ENCODE data around the gene TAF11L2.
A peak's percentile ranks its signal among the peaks of the same experiment; 100 is the strongest.
"Not testable (repeated sequence)": the region's sequence is repeated elsewhere in the genome, so short reads cannot be mapped to it uniquely, and the experiment has no call there.

Gene TAF11L2

DNA sequence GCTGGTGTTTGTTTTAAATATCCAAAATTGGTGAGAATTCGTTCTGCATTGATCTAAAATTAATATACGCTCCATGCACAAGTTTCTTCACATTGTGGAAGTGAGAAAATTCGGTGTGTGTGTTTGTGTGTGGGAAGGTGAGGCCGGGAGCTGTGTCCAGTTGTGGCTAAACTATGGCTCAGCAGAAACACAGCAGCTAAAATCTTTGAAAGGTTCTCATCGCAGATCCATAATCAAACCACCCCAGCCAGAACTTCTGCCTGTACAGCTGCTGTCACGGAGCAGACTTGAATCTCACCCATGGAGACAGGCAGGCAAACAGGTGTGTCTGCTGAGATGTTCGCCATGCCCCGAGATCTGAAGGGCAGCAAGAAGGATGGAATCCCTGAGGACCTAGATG lies at the start of gene TAF11L2:
TAF11L2 (plus strand) TSS at position 301 of the 400 bp plus-strand sequence.
- not testable (repeated sequence) for DNase-seq

GRCh38 chr5:17448877-17449276 lies 49.2 kb upstream of the TAF11L2 start:
- DNase-seq: no peak

DNA sequence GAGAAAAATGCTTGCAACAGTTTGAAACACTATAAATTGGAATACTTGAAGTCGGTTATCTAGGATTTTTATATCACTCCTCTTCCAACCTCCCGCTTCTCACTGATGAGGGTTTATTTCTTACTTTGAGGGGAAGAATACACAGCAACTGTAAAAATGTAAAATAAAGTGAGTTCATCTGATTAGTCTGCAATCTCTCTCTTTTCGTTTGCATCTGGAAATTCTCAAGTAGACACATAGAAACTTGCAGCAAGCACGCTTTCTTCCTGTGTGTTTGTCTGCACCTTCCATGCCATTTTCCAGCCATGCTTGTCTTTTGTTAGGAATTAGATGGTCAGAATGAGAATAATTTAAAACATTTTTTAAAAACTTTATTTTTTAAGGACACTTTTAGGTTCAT lies 45.1 kb upstream of the TAF11L2 start:
- DNase-seq: no peak

DNA sequence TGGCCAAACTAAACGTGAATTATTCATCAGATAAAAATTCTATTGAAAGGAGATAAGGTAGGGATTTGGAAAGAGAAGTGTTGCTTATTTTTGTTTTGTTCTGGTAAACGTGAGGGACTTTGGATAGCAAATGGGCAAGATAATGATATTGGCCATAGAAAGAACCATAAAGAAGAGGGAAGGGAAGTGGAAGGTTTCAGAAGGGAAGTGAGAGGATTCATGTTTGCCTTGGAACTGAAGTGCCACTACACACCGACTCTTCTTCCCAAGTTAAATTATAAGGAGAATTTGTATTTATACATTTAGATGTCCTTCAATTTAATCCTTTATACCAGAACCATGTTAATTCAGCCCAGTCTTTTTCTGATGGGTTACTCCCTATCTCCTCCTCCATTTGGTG lies 42.1 kb upstream of the TAF11L2 start:
- no peak for DNase-seq

GRCh38 chr5:17461793-17462192 lies 36.2 kb upstream of the TAF11L2 start:
- DNase-seq: no peak

DNA sequence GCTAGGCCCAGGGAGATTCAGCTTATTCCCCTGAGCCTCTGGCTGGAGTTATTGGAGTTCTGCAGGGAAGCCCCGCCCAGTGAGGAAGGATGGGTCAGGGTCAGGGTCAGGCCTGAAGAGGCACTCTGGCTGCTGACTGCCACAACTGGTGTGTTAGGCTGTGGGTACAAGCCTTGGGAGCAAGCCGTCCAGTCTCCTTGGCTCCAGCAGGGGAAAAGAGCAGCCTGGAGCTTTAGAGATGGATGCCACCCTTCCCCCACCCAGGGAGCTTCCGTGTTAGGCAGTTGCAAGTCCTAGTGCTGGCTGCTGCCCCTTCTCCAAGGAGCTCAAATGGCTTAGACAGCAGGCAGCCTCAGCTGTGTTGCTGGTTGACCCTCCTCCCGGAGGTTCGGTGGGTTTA lies 34.4 kb upstream of the TAF11L2 start:
- DNase-seq: no peak

DNA sequence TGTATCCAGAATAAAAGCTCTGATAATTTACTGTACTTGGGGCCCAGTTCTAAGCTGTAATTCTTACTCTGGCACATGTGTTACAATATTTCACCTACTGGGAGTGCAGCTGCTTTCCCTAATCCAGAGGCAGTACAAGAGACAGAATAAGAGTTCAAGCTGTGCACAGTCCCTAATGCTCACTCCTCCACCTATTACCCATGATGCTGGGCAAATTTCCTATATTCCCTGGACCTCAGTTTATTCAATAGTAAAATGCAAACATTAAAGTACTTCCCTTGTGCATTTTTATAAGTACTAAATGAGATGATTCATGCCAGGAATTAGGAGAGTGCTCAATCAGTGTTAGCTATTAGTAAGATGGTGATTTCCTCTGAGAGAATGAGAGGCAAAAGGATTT lies 28.0 kb upstream of the TAF11L2 start:
- no peak for DNase-seq

DNA sequence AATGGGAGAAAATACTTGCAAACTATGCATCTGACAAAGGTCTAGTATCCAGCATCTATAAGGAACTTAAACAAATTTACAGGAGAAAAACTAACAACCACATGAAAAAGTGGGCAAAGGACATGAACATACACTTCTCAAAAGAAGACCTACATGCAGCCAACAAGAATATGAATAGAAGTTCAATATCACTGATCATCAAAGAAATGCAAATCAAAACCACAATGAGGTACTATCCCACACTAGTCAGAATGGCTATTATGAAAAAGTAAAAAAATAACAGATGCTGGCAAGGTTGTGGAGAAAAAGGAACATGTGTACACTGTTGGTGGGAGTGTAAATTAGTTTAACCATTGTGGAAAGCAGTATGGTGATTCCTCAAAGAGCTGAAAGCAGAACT lies 23.0 kb upstream of the TAF11L2 start:
- DNase-seq: not testable (repeated sequence)

GRCh38 chr5:17477043-17477442 lies 21.0 kb upstream of the TAF11L2 start:
- DNase-seq: no peak

DNA sequence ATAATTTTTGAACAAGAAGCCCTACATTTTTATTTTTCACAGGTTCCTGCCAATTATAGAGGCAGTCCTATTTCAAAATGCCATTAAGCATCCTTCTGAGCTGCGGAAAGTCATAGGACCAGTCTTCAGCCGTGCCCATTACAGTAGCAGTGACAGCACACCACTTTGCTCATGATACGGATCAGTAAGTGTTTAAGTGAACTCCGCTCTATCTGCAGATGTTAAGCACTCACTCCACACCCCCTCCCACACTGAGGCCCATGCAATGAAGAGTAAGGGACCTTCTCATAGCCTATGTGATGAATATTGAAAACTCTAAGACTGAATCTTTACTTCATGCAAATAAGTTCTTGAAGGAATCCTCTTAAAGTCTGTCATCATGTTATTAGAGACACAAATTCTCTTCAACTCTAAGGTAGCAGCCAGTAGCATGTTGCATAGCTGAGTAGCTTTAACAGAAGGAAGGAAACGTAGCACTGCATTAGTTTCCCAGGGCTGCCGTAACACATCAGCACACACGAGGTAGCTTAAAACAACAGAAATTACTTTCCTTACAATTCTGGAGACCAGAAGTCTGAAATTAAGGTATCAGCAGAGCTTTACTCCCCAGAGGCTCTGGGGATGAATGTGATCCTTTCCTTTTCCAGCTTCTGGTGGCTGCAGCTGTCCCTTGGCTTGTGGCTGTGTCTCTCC lies 20.3 kb upstream of the TAF11L2 start:
- DNase-seq: no peak

- no peak for DNase-seq
These were observed 16.7 kb upstream of the TAF11L2 start for GRCh38 chr5:17481378-17481777.

- DNase-seq: no peak
These were observed 15.2 kb upstream of the TAF11L2 start for GRCh38 chr5:17482790-17483189.

- DNase-seq: not testable (repeated sequence)
These were observed 11.4 kb upstream of the TAF11L2 start for GRCh38 chr5:17486464-17487173.

DNA sequence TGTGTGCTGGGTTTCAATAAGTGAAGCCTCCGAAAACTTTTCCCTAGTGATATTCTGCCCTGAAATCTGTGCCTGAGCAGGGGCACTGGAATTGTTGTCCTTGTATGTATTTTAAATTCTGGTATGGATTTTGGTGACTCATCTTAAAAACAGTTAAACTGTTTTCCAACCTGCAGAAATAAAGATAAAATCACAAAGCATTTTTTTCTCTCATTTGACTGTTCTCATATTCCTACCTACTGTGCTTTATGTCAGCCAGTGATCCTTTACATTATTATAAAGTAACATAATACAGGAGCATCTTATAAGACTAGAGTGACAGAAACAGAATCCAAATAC lies 10.9 kb upstream of the TAF11L2 start:
- DNase-seq: no peak

DNA sequence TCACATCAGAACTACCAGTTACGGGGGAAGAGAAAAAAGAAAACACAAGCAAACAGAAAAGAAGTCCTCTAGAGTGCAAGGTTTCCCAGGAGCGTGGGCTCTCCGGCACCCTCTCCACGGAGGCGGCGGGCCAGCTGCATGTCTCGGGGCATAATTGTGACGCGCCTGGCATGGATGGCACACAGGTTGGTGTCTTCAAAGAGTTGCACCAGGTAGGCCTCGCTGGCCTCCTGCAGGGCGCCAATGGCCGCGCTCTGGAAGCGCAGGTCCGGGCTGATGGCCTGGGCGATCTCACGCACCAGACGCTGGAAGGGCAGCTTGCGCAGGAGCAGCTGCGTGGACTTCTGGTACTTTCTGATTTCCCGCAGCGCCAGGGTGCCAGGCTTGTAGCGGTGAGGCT lies 6.8 kb upstream of the TAF11L2 start:
- not testable (repeated sequence) for DNase-seq

- no peak for DNase-seq
These were observed 5.3 kb upstream of the TAF11L2 start for GRCh38 chr5:17492770-17493169.

GRCh38 chr5:17497446-17497845 lies 585 bp upstream of the TAF11L2 start:
- no peak for DNase-seq

- no peak for DNase-seq
These were observed 13.8 kb downstream of the TAF11L2 start for GRCh38 chr5:17511775-17512325.

DNA sequence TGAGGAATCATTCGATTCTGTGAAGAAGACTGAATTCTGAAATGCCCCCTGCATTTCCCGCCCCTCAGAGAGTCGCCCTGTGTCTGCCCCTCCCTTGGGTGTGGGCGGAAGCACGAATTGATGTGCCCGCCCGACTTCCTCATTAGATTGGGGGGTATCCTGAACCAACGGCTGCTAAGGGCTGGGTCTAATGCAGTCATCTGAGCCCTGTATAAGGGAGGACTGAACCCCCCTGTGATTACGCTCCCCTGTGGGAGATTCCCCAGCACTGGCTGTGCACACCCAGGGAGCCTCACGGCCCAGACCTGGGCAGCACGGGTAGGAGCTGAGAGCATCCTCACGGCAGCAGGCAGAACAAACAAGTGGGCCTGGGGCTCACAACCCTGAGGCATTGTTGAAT lies 19.5 kb downstream of the TAF11L2 start:
- not testable (repeated sequence) for DNase-seq

- not testable (repeated sequence) for DNase-seq
These were observed 20.0 kb downstream of the TAF11L2 start, which contains the start of gene TAF11L3 for GRCh38 chr5:17518067-17518466. TAF11L3 (plus strand) TSS chr5:17518367.

GRCh38 chr5:17519508-17519907 lies 21.5 kb downstream of the TAF11L2 start:
- not testable (repeated sequence) for DNase-seq

DNA sequence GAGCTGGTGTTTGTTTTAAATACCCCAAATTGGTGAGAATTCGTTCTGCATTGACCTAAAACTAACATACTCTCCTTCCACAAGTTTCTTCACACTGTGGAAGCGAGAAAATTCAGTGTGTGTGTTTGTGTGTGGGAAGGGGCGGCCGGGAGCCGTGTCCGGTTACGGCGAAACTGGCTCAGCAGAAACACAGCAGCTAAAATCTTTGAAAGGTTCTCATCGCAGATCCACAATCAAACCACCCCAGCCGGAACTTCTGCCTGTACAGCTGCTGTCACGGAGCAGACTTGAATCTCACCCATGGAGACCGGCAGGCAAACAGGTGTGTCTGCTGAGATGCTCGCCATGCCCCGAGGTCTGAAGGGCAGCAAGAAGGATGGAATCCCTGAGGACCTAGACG lies 23.5 kb downstream of the TAF11L2 start, which contains the start of gene TAF11L4:
TAF11L4 (plus strand) TSS at position 301 of the 400 bp plus-strand sequence.
- DNase-seq: not testable (repeated sequence)

GRCh38 chr5:17524935-17525334 lies 26.9 kb downstream of the TAF11L2 start, which contains the start of gene TAF11L5:
TAF11L5 (plus strand) TSS chr5:17525235.
- not testable (repeated sequence) for DNase-seq

GRCh38 chr5:17526504-17526903 lies 28.5 kb downstream of the TAF11L2 start:
- DNase-seq: peak; percentile 4
